Spleen (tissue), 11 donors: ENCODE results near the gene ORAI3. TPM values are rescaled to one million over a fixed set of nuclear protein-coding genes. Genes with fewer than 3 reads are reported as not detected.

Experiments
- DNase-seq: peaks from one replicate; pipeline ENCODE4 v3.0.0-alpha.2; 2020
- H3K27ac ChIP-seq, 8 donors: fragments of 200-600 bp; sonication (generic) in 7 of 8; 1 replicate in 4 of 8; 2 replicates in 4 of 8; pipeline versions ENCODE4 v1.5.0 to v1.8.0; 2016 to 2021; ENCODE audit warnings: inconsistent platforms in 4 of 8, mild to moderate bottlenecking in 4 of 8, moderate library complexity in 1 of 8
- H3K27me3 ChIP-seq, 7 donors: fragments of 200-600 bp; sonication (generic) in 6 of 7; replicated peaks in 1 of 7; 1 replicate in 4 of 7; 2 replicates in 3 of 7; pipeline versions ENCODE4 v1.5.0 to v1.8.0; 2016 to 2021; ENCODE audit warnings: inconsistent platforms in 3 of 7, mild to moderate bottlenecking in 1 of 7
- H3K36me3 ChIP-seq, 6 donors: fragments of 200-600 bp; sonication (generic) in 5 of 6; 1 replicate in 4 of 6; 2 replicates in 2 of 6; pipeline versions ENCODE4 v1.5.0 to v1.8.0; 2016 to 2021; ENCODE audit warnings: inconsistent platforms in 2 of 6
- H3K4me1 ChIP-seq, 6 donors: fragments of 200-600 bp; sonication (generic) in 5 of 6; 1 replicate in 3 of 6; 2 replicates in 3 of 6; pipeline versions ENCODE4 v1.5.0 to v1.8.0; 2016 to 2021; ENCODE audit warnings: inconsistent platforms in 3 of 6
- H3K4me3 ChIP-seq, 8 donors: fragments of 200-600 bp; sonication (generic) in 7 of 8; 1 replicate in 4 of 8; 2 replicates in 4 of 8; pipeline versions ENCODE4 v1.5.0 to v1.8.0; 2016 to 2021; ENCODE audit warnings: inconsistent platforms in 4 of 8, mild to moderate bottlenecking in 4 of 8, moderate library complexity in 2 of 8
- H3K9me3 ChIP-seq, 8 donors: fragments of 200-600 bp; sonication (generic) in 7 of 8; 1 replicate in 4 of 8; 2 replicates in 4 of 8; pipeline versions ENCODE4 v1.5.0 to v1.8.0; 2016 to 2021; ENCODE audit warnings: inconsistent platforms in 4 of 8
- POLR2A ChIP-seq, 3 donors: fragments of 450-650 bp; IDR thresholded peaks; one replicate each; pipeline ENCODE4 v1.5.1; 2017; ENCODE audit warnings: antibody characterized with exemption in 3 of 3, mild to moderate bottlenecking in 1 of 3
- POLR2AphosphoS5 ChIP-seq, 3 donors: sonication (generic); formaldehyde crosslinking; IDR thresholded peaks; one replicate each; pipeline ENCODE4 v1.5.1; 2017; ENCODE audit warnings: antibody characterized with exemption in 3 of 3
- WGBS, 5 donors: extraction: QIAGEN DNeasy Blood & Tissue Kit in 3 of 5; methylation state at CpG; one replicate each; pipeline versions ENCODE4 v1.1.5 to v1.1.7; 2013 to 2018; 5-methylcytosine and 5-hydroxymethylcytosine counted together
- intact Hi-C: fragments of 100-400 bp; cut with DNase I; formaldehyde crosslinking; loops from one replicate; pipeline ENCODE4 v1.15.0; 2023; ENCODE audit warnings: low total_unique reads
- polyA plus RNA-seq, 3 donors: library from polyadenylated mRNA; stranded (reverse); fragments of 200-250 nt; gene quantifications; one replicate each; pipeline ENCODE4 v1.2.1, GENCODE V29; 2013
- total RNA-seq, 7 donors: library from RNA; depleted of rRNA in 3 of 7; stranded (reverse); fragments of >200 nt in 3 of 7; fragmentation: NEBNext Ultra II Directional in 4 of 7; extraction: Animal tissue kit (Norgen Biotek cat#: 25700) in 4 of 7; gene quantifications; one replicate each; pipeline versions ENCODE4 v1.1.0 to v1.2.1, GENCODE V29; 2016 to 2021
- TF ChIP-seq, protein P1 (sequence below), 11 experiments: fragments of 200-600 bp in 7 of 11; fragments of 450-650 bp in 4 of 11; sonication (generic) in 4 of 11; IDR thresholded peaks in 8 of 11; conservative IDR thresholded peaks in 3 of 11; 1 replicate in 7 of 11; 2 replicates in 4 of 11; pipeline versions ENCODE4 v1.4.0 to v1.8.0; 2016 to 2021; ENCODE audit warnings: antibody characterized with exemption in 11 of 11, inconsistent platforms in 4 of 11, mild to moderate bottlenecking in 1 of 11
- donor health status: healthy with polysubstance abuse.
- donor health status: DM: no; HTN: no; CAD: no; lungs with moderate emphysema.
- donor health status: DM: no; HTN: no; CAD: no.
- donor health status: Bipolar disorder and iron deficiency.
- donor health status: healthy.
- donor health status: DM: no; HTN: no; CAD: no.
- donor health status: DM: yes; HTN: yes; CAD: no.

The ORAI3 gene
- total and polyA plus RNA-seq, 10 donors = 20.7 to 44.8 (median 26.3) TPM

DNA sequence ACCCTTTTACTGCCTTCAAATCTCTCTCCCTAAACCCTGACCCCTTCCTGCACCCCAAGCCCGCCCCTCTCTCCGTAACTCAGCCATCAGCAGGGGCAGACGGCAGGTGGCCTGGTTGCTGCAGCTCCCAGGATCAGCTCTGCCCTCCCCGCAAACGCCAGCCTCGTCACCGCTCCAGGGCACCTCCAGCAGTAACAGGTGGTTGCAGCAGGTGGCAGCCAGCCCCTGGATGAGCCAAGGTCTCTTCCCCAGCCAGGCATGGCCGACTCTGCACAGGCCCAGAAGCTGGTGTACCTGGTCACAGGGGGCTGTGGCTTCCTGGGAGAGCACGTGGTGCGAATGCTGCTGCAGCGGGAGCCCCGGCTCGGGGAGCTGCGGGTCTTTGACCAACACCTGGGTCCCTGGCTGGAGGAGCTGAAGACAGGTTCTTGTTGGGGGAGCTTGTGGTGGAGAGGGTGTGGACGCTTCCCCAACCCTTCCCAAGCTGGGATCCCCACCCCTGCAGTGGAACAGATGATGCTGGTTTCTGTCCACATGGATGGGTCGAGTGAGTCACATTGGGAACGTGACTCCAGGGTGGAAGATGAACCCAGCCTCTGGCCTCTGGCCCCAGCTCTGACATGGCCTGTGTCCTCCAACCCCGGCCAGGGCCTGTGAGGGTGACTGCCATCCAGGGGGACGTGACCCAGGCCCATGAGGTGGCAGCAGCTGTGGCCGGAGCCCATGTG lies 36.7 kb downstream of the ORAI3 start:
- DNase-seq = no peak
- 62 to 72% (median 70%) methylated on average over 12 to 20 of the region's 20 CpGs for WGBS, 5 donors

DNA sequence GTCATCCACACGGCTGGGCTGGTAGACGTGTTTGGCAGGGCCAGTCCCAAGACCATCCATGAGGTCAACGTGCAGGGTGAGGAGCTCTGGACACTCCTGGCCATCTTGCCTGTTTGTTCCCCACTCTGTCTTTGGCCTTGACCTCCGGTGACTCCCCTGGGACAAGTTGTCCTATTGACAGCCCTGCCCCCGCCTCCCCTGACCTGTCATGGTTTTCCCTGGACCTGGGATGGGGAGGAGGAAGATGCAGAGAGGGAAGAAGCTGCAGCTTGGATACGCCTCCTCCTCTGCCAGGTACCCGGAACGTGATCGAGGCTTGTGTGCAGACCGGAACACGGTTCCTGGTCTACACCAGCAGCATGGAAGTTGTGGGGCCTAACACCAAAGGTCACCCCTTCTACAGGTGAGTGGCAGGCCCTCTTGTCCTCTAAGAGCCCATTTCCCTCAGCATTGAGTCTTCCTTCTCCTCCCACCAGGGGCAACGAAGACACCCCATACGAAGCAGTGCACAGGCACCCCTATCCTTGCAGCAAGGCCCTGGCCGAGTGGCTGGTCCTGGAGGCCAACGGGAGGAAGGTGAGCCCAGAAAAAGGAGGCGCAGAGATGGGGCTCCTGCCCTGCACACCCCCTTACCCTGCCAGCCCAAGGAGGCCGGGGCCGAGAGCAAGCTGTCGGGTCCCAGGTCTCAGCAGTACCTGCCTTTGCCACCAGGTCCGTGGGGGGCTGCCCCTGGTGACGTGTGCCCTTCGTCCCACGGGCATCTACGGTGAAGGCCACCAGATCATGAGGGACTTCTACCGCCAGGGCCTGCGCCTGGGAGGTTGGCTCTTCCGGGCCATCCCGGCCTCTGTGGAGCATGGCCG lies 37.5 kb downstream of the ORAI3 start:
- Histone ChIP-seq H3K27ac (peak overlapping the region in 4 of 8 donors; percentile 73 to 81 (median 80)), H3K4me3 (peak overlapping the region in 4 of 8 donors; percentile 38 to 65 (median 47)), H3K9me3 (no peaks in the 10 kb centered on the region), H3K4me1 (peaks cover 6 to 30% (median 25%) of the 10 kb centered on the region in 6 donors), H3K36me3 (peaks cover 0 to 63% (median 36%) of the 10 kb centered on the region in 6 donors), H3K27me3 (no peaks in the 10 kb centered on the region)
- DNase-seq = no peak
- 87 to 94% (median 89%) methylated on average over 12 to 29 of the region's 29 CpGs for WGBS, 5 donors
- TF ChIP-seq, protein P1, sequence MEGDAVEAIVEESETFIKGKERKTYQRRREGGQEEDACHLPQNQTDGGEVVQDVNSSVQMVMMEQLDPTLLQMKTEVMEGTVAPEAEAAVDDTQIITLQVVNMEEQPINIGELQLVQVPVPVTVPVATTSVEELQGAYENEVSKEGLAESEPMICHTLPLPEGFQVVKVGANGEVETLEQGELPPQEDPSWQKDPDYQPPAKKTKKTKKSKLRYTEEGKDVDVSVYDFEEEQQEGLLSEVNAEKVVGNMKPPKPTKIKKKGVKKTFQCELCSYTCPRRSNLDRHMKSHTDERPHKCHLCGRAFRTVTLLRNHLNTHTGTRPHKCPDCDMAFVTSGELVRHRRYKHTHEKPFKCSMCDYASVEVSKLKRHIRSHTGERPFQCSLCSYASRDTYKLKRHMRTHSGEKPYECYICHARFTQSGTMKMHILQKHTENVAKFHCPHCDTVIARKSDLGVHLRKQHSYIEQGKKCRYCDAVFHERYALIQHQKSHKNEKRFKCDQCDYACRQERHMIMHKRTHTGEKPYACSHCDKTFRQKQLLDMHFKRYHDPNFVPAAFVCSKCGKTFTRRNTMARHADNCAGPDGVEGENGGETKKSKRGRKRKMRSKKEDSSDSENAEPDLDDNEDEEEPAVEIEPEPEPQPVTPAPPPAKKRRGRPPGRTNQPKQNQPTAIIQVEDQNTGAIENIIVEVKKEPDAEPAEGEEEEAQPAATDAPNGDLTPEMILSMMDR (IDR thresholded peaks at IDR 0.05 in 8 of 11, conservative IDR thresholded peaks at IDR 0.05 in 3 of 11) = no peak
- TF ChIP-seq POLR2AphosphoS5 (IDR thresholded peaks at IDR 0.05) (no peak), POLR2A (IDR thresholded peaks at IDR 0.05) (no peak)
- intact Hi-C loops = loop anchor here (5.0 to 10.0 kb wide), 2 partner anchors 108 to 456 kb away; partner anchors contain the start of genes VKORC1 and ZNF843

More for the DNA sequence above, 36.7 kb downstream of the ORAI3 start:
- TF ChIP-seq POLR2A (IDR thresholded peaks at IDR 0.05) (no peak), POLR2AphosphoS5 (IDR thresholded peaks at IDR 0.05) (no peak)
- TF ChIP-seq, protein P1 (IDR thresholded peaks at IDR 0.05 in 8 of 11, conservative IDR thresholded peaks at IDR 0.05 in 3 of 11) = no peak
- intact Hi-C loops = loop anchor here (5.0 to 10.0 kb wide), 2 partner anchors 109 to 457 kb away; partner anchors contain the start of genes VKORC1 and ZNF843
- peaks cover 0 to 71% (median 44%) of the 10 kb centered on the region in 6 donors for H3K36me3 ChIP-seq
- peak overlapping the region; percentile 21 to 81 (median 70) for H3K27ac ChIP-seq
- H3K4me1 ChIP-seq = peaks cover 6 to 30% (median 25%) of the 10 kb centered on the region in 6 donors
- H3K27me3 ChIP-seq = no peaks in the 10 kb centered on the region
- H3K4me3 ChIP-seq = peak overlapping the region in 7 of 8 donors; percentile 27 to 65 (median 39)
- H3K9me3 ChIP-seq = no peaks in the 10 kb centered on the region

DNA sequence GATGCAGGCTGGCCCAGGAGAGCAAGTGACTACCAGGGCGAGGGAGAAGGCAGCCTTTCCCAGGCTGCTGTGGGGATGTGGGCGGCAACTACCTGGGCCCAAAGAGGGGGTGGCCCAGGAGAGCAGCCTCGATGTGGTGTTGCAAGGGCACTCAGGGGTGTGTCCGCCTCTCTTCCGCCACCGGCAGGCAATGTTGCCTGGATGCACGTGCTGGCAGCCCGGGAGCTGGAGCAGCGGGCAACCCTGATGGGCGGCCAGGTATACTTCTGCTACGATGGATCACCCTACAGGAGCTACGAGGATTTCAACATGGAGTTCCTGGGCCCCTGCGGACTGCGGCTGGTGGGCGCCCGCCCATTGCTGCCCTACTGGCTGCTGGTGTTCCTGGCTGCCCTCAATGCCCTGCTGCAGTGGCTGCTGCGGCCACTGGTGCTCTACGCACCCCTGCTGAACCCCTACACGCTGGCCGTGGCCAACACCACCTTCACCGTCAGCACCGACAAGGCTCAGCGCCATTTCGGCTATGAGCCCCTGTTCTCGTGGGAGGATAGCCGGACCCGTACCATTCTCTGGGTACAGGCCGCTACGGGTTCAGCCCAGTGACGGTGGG lies 38.8 kb downstream of the ORAI3 start:
- no peak for DNase-seq
- Histone ChIP-seq H3K27me3 (no peaks in the 10 kb centered on the region), H3K27ac (no peak overlapping the region), H3K4me3 (no peak overlapping the region), H3K4me1 (peaks cover 6 to 30% (median 25%) of the 10 kb centered on the region in 6 donors), H3K9me3 (no peaks in the 10 kb centered on the region), H3K36me3 (peaks cover 0 to 50% (median 25%) of the 10 kb centered on the region in 6 donors)
- intact Hi-C loops = loop anchor here (5.0 to 10.0 kb wide), 2 partner anchors 107 to 455 kb away; partner anchors contain the start of genes VKORC1 and ZNF843
- TF ChIP-seq, protein P1 (IDR thresholded peaks at IDR 0.05 in 8 of 11, conservative IDR thresholded peaks at IDR 0.05 in 3 of 11) = no peak
- TF ChIP-seq POLR2AphosphoS5 (IDR thresholded peaks at IDR 0.05) (peak in 1 of 3 donors; percentile 26), POLR2A (IDR thresholded peaks at IDR 0.05) (no peak)
- WGBS, 5 donors = 92 to 96% (median 94%) methylated on average over 10 to 30 of the region's 30 CpGs
